ENCODE measurements around the gene RAB1A. TPM values are rescaled to one million over a fixed set of nuclear protein-coding genes. Genes with fewer than 3 reads are reported as not detected.

Gene RAB1A
- total RNA-seq, 2 experiments from 2014 or later: 71.8 to 75.8 TPM

GRCh38 chr2:65098741-65099140 lies 31.2 kb downstream of the RAB1A start:
- Mint-ChIP-seq H3K4me1 (ENCODE audit: low read depth) (peaks cover 17% of the 10 kb centered on the region), H3K9me3 (no peaks in the 10 kb centered on the region), H3K36me3 (ENCODE audit: low read depth) (peaks cover 32% of the 10 kb centered on the region), H3K27me3 (no peaks in the 10 kb centered on the region), H3K4me3 (no peak overlapping the region), H3K27ac (no peak overlapping the region)
- no peak for TF ChIP-seq CTCF (IDR thresholded peaks at IDR 0.05)
- ChIA-PET CTCF (no interaction called here), POLR2A (interaction anchor here (0.6 kb wide), 1 partner anchor 13 kb away, joined by 3 read pairs; no protein-coding TSS in a partner anchor)
- ATAC-seq: no peak
- DNase-seq: no peak
- intact Hi-C loops (cut with micrococcal nuclease): no loop called here

- Mint-ChIP-seq H3K4me1 (ENCODE audit: low read depth) (peaks cover 21% of the 10 kb centered on the region), H3K4me3 (no peak overlapping the region), H3K27ac (no peak overlapping the region), H3K27me3 (no peaks in the 10 kb centered on the region), H3K9me3 (no peaks in the 10 kb centered on the region), H3K36me3 (ENCODE audit: low read depth) (peaks cover 37% of the 10 kb centered on the region)
- ChIA-PET POLR2A (no interaction called here), CTCF (no interaction called here)
- no peak for DNase-seq
- TF ChIP-seq CTCF (IDR thresholded peaks at IDR 0.05): no peak
- intact Hi-C loops (cut with micrococcal nuclease): no loop called here
- ATAC-seq: no peak
Measured at GRCh38 chr2:65097844-65098243, 32.1 kb downstream of the RAB1A start.

DNA sequence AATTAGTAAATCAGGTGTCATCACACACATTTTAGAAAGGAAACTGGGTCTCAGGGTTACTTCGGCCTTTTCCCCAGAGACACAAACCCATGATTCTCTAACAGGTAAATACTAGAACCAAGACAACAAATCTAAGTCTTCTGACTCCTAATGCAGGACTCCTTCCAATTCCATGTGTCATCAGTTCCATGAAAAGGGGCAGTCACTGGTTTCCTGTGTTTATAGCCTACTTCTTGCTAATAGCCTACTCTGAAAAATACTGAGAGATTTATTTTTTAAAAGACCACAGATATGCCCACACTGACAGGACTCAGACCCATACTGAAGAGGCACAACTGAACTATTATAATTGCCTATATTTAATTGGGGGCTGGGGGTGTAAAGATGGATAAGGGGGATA lies 33.0 kb downstream of the RAB1A start:
- DNase-seq (no peak), ATAC-seq (no peak)
- POLR2A ChIA-PET: interaction anchor here (1.0 kb wide), 1 partner anchor 265 kb away, joined by 3 read pairs; no protein-coding TSS in a partner anchor
- intact Hi-C loops (cut with micrococcal nuclease): no loop called here
- no peaks in the 10 kb centered on the region for H3K9me3 Mint-ChIP-seq
- no peak overlapping the region for H3K4me3 Mint-ChIP-seq
- peak overlapping the region; percentile 28 for H3K27ac Mint-ChIP-seq
- peaks cover 38% of the 10 kb centered on the region for H3K36me3 Mint-ChIP-seq (ENCODE audit: low read depth)
- no peaks in the 10 kb centered on the region for H3K27me3 Mint-ChIP-seq
- no peak for TF ChIP-seq CTCF (IDR thresholded peaks at IDR 0.05)
- H3K4me1 Mint-ChIP-seq (ENCODE audit: low read depth): peaks cover 23% of the 10 kb centered on the region
- CTCF ChIA-PET: no interaction called here

DNA sequence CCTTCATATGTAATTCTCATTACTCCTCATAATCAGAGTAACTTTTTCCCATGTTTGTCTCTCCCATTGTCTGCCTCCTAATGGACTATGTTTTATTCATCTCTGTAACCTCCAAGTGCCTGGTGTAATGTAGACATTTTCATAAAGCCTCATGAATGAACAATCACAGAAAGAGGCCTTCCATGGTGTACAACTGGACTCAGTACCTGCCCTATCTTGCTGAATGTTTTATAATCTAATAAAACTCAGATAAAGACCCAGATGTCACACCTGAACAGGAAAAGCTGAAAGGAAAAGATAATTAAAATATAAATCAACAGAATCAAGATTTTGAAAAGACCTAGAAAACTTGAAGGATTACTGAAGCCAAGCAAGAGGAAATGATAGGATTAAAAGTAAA lies 36.7 kb downstream of the RAB1A start:
- Mint-ChIP-seq H3K27ac (peak overlapping the region; percentile 74), H3K27me3 (no peaks in the 10 kb centered on the region), H3K9me3 (no peaks in the 10 kb centered on the region), H3K36me3 (ENCODE audit: low read depth) (peaks cover 44% of the 10 kb centered on the region), H3K4me1 (ENCODE audit: low read depth) (peaks cover 28% of the 10 kb centered on the region), H3K4me3 (no peak overlapping the region)
- no peak for TF ChIP-seq CTCF (IDR thresholded peaks at IDR 0.05)
- ChIA-PET CTCF (interaction anchor here (0.6 kb wide), 1 partner anchor 12 kb away, joined by 3 read pairs; no protein-coding TSS in a partner anchor), POLR2A (no interaction called here)
- DNase-seq (no peak), ATAC-seq (no peak)
- intact Hi-C loops (cut with micrococcal nuclease): no loop called here

- CTCF ChIA-PET: interaction anchor here (0.8 to 1.2 kb wide), 2 partner anchors 28 to 77 kb away, joined by 3 read pairs; no protein-coding TSS in a partner anchor
Measured at GRCh38 chr2:65092791-65093190, 37.1 kb downstream of the RAB1A start.

More at GRCh38 chr2:65092791-65093190, 37.1 kb downstream of the RAB1A start:
- H3K9me3 Mint-ChIP-seq: no peaks in the 10 kb centered on the region
- H3K36me3 Mint-ChIP-seq (ENCODE audit: low read depth): peaks cover 48% of the 10 kb centered on the region
- intact Hi-C loops (cut with micrococcal nuclease): no loop called here
- ATAC-seq (no peak), DNase-seq (no peak)
- POLR2A ChIA-PET: no interaction called here
- no peak for TF ChIP-seq CTCF (IDR thresholded peaks at IDR 0.05)
- no peak overlapping the region for H3K4me3 Mint-ChIP-seq
- H3K27ac Mint-ChIP-seq: peak overlapping the region; percentile 74
- H3K4me1 Mint-ChIP-seq (ENCODE audit: low read depth): peaks cover 29% of the 10 kb centered on the region
- H3K27me3 Mint-ChIP-seq: no peaks in the 10 kb centered on the region

Measured in activated CD8-positive, alpha-beta T cell treated with anti-CD3 and anti-CD28 coated beads for 36 hours (primary cell).